PC-9 (cell line): ENCODE results near the gene ITGBL1. TPM values are rescaled to one million over a fixed set of nuclear protein-coding genes. Genes with fewer than 3 reads are reported as not detected.

Experiments
- BruUV-seq: library from RNA; stranded (reverse); fragments of 400-500 nt; replicated peaks from 2 replicates; lab custom pipeline; 2021; lab: Mats Ljungman, UMichigan
- CTCF ChIA-PET: fragments of 300-600 bp; sonication (Branson Sonifier 250); formaldehyde crosslinking; loops from one replicate; lab custom pipeline; 2022; ENCODE audit warnings: antibody characterized with exemption; lab: Charles Lee
- POLR2A ChIA-PET: fragments of 300-600 bp; sonication (Branson Sonifier 250); formaldehyde crosslinking; loops from one replicate; lab custom pipeline; 2022; ENCODE audit warnings: antibody characterized with exemption; ENCODE audit not compliant: unreplicated experiment; lab: Charles Lee
- DNase-seq, 2 experiments: peaks; one replicate each; pipeline versions ENCODE4 v3.0.0 to v3.0.0-alpha.2; 2015 to 2022; ENCODE audit warnings: mixed read lengths in 1 of 2
- H2AFZ ChIP-seq: fragments of 200-600 bp; sonication (generic); 2 replicates; pipeline ENCODE4 v1.8.1; 2017; ENCODE audit warnings: antibody characterized with exemption
- H3F3A ChIP-seq: fragments of 200-600 bp; sonication (generic); 2 replicates; pipeline ENCODE4 v1.8.1; 2017; ENCODE audit warnings: antibody characterized with exemption, mild to moderate bottlenecking, low read depth; ENCODE audit not compliant: insufficient read depth
- H3K27ac ChIP-seq: fragments of 200-600 bp; sonication (generic); 2 replicates; pipeline ENCODE4 v1.6.1; 2016; ENCODE audit warnings: mixed run types
- H3K27me3 ChIP-seq: fragments of 200-600 bp; sonication (generic); 2 replicates; pipeline ENCODE4 v1.6.1; 2016; ENCODE audit warnings: low read depth, mixed run types; ENCODE audit not compliant: insufficient read depth
- H3K36me3 ChIP-seq: fragments of 200-600 bp; sonication (generic); 2 replicates; pipeline ENCODE4 v1.6.1; 2016; ENCODE audit warnings: low read depth, mixed run types
- H3K4me1 ChIP-seq: fragments of 200-600 bp; sonication (generic); replicated peaks from 2 replicates; pipeline ENCODE4 v1.6.1; 2016; ENCODE audit warnings: mixed run types; ENCODE audit not compliant: insufficient read depth
- H3K4me2 ChIP-seq: fragments of 200-600 bp; sonication (generic); 2 replicates; pipeline ENCODE4 v1.6.1; 2017; ENCODE audit warnings: mixed run types
- H3K4me3 ChIP-seq: fragments of 200-600 bp; sonication (generic); 2 replicates; pipeline ENCODE4 v1.6.1; 2016; ENCODE audit warnings: mixed run types
- H3K79me2 ChIP-seq: fragments of 200-600 bp; sonication (generic); 2 replicates; pipeline ENCODE4 v1.6.1; 2017; ENCODE audit warnings: low read depth, mixed run types
- H3K9me2 ChIP-seq: fragments of 200-600 bp; sonication (generic); 2 replicates; pipeline ENCODE4 v1.8.1; 2017; ENCODE audit warnings: mild to moderate bottlenecking; ENCODE audit not compliant: insufficient read depth
- H3K9me3 ChIP-seq: fragments of 200-600 bp; sonication (generic); 2 replicates; pipeline ENCODE4 v1.8.1; 2016; ENCODE audit warnings: low read depth; ENCODE audit not compliant: insufficient read depth
- H4K20me1 ChIP-seq: fragments of 200-600 bp; sonication (generic); 2 replicates; pipeline ENCODE4 v1.8.1; 2017; ENCODE audit not compliant: insufficient read depth
- EZH2 ChIP-seq: fragments of 200-600 bp; sonication (generic); IDR thresholded peaks from 2 replicates; pipeline ENCODE4 v1.8.0; 2017; ENCODE audit warnings: antibody characterized with exemption, low read depth
- intact Hi-C: fragments of 100-400 bp; cut with micrococcal nuclease; formaldehyde crosslinking; loops from one replicate; pipeline ENCODE4 v1.10.0; 2022; ENCODE audit not compliant: unreplicated experiment
- total RNA-seq: library from RNA; stranded (reverse); gene quantifications from 2 replicates; pipeline ENCODE4 v1.2.3, GENCODE V29; 2021
- TF ChIP-seq, protein P1 (sequence below): fragments of 200-600 bp; sonication (generic); conservative IDR thresholded peaks from 2 replicates; pipeline ENCODE4 v1.6.1; 2017; ENCODE audit warnings: mixed run types, antibody characterized with exemption, mild to moderate bottlenecking, moderate library complexity

ITGBL1 gene
- total RNA-seq, 1 experiment from 2014 or later, result 52.5 TPM

DNA sequence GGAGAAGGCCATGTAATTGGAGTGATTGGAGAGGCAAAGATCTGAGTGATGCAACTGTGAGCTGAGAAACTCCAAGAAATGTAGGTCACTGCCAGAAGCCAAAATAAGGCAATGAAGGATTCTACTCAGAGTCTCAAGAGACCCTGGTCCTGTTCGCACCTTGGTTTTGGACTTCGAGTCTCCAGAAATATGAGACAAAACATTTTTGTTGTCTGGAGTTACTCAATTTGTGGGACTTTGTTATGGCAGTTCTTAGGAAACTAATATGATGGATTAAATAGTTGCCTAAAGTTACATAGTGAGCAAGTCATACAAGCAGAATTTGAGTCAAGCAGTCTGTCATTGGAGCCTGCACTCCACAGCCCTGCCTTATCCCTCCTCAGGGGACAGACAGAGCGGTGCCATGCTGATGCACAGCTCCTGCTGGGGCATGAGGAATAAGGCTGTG lies 104.2 kb downstream of the ITGBL1 start:
- no TSS peak for BruUV-seq
- intact Hi-C loops, result no loop called here
- no peak overlapping the region for H2AFZ ChIP-seq
- no peaks in the 10 kb centered on the region for H3K4me1 ChIP-seq
- no peak overlapping the region for H3K27ac ChIP-seq
- H4K20me1 ChIP-seq, result no peaks in the 10 kb centered on the region
- CTCF ChIA-PET, result no interaction called here
- no peak for DNase-seq
- H3K27me3 ChIP-seq, result no peaks in the 10 kb centered on the region
- no peak overlapping the region for H3K4me3 ChIP-seq
- H3K79me2 ChIP-seq, result peaks cover 12% of the 10 kb centered on the region; the same call in 1 of the 2 replicates
- H3K9me2 ChIP-seq, result no peaks in the 10 kb centered on the region
- no peaks in the 10 kb centered on the region for H3K36me3 ChIP-seq
- POLR2A ChIA-PET, result no interaction called here
- TF ChIP-seq, protein P1, sequence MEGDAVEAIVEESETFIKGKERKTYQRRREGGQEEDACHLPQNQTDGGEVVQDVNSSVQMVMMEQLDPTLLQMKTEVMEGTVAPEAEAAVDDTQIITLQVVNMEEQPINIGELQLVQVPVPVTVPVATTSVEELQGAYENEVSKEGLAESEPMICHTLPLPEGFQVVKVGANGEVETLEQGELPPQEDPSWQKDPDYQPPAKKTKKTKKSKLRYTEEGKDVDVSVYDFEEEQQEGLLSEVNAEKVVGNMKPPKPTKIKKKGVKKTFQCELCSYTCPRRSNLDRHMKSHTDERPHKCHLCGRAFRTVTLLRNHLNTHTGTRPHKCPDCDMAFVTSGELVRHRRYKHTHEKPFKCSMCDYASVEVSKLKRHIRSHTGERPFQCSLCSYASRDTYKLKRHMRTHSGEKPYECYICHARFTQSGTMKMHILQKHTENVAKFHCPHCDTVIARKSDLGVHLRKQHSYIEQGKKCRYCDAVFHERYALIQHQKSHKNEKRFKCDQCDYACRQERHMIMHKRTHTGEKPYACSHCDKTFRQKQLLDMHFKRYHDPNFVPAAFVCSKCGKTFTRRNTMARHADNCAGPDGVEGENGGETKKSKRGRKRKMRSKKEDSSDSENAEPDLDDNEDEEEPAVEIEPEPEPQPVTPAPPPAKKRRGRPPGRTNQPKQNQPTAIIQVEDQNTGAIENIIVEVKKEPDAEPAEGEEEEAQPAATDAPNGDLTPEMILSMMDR, result no peak
- no peak for TF ChIP-seq EZH2
- peaks cover 5% of the 10 kb centered on the region; the same call in 1 of the 2 replicates for H3F3A ChIP-seq
- no peak overlapping the region for H3K4me2 ChIP-seq
- 0 out of 2 replicates have a peak, but pooled peaks cover 5% of the 10 kb centered on the region for H3K9me3 ChIP-seq

DNA sequence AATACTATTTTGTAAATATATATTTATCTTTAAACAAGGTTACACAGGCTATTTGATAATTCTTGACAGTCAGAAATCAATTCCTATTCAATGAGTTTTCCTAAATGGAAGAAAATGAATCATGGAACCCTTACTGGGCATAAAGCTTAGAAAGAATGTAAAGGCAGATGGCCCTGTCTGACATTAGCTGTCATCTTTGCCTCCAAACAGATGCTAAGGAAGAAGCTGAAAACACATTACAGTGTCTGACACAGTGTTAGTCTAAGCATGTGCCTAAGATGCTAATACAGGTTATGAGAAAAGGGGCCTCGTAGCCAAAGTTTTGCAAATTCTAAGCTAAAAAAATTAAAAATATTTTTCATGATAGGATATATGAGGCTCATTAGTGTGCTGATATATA lies 112.8 kb downstream of the ITGBL1 start:
- no peaks in the 10 kb centered on the region for H4K20me1 ChIP-seq
- no peak for DNase-seq
- H3K79me2 ChIP-seq, result peaks cover 7% of the 10 kb centered on the region; the same call in 1 of the 2 replicates
- BruUV-seq, result no TSS peak
- ChIA-PET CTCF (no interaction called here), POLR2A (no interaction called here)
- 0 out of 2 replicates have a peak, but pooled peaks cover 4% of the 10 kb centered on the region for H3K9me2 ChIP-seq
- H3F3A ChIP-seq, result peaks cover 8% of the 10 kb centered on the region
- no peak overlapping the region for H3K27ac ChIP-seq
- H3K36me3 ChIP-seq, result peaks cover 19% of the 10 kb centered on the region; the same call in 1 of the 2 replicates
- no peak overlapping the region for H2AFZ ChIP-seq
- H3K4me2 ChIP-seq, result no peak overlapping the region
- H3K27me3 ChIP-seq, result no peaks in the 10 kb centered on the region
- intact Hi-C loops, result no loop called here
- no peak overlapping the region for H3K4me3 ChIP-seq
- TF ChIP-seq, protein P1, result no peak
- no peak for TF ChIP-seq EZH2
- no peaks in the 10 kb centered on the region; the same call in 1 of the 2 replicates for H3K9me3 ChIP-seq
- H3K4me1 ChIP-seq, result peaks cover 13% of the 10 kb centered on the region

DNA sequence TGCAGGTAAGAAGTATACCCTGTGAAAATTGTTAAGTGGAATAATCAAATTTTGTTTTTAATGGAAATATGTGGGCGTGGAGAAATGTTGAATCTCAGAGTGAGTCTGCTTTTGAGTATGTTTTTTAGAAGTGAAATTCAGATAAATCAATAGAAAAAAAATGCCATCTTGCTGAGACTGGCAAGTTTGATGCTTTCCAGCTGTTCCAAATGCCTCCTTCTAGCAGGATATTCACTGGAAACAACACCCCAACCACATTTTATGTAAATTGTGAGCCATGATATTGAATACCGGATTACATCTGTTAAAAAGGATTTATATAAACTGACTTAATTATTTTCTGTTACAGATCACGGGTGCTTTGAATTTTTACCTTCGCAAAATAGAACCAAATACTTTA lies 115.4 kb downstream of the ITGBL1 start:
- BruUV-seq, result no TSS peak
- Histone ChIP-seq H3F3A (peaks cover 15% of the 10 kb centered on the region), H3K79me2 (peaks cover 19% of the 10 kb centered on the region), H3K36me3 (peaks cover 24% of the 10 kb centered on the region; the same call in 1 of the 2 replicates), H3K27me3 (no peaks in the 10 kb centered on the region), H3K9me3 (no peaks in the 10 kb centered on the region; the same call in 1 of the 2 replicates), H3K4me3 (no peak overlapping the region), H2AFZ (no peak overlapping the region), H4K20me1 (no peaks in the 10 kb centered on the region), H3K9me2 (0 out of 2 replicates have a peak, but pooled peaks cover 4% of the 10 kb centered on the region), H3K4me1 (peaks cover 23% of the 10 kb centered on the region), H3K27ac (no peak overlapping the region), H3K4me2 (no peak overlapping the region)
- CTCF ChIA-PET, result no interaction called here
- intact Hi-C loops, result no loop called here
- POLR2A ChIA-PET, result no interaction called here
- DNase-seq, result no peak
- TF ChIP-seq, protein P1, result no peak
- TF ChIP-seq EZH2, result no peak
